ENCODE results near the gene ZNF580. TPM values are rescaled to one million over a fixed set of nuclear protein-coding genes. Genes with fewer than 3 reads are reported as not detected.

The ZNF580 gene
- total RNA-seq, 1 donor from 2014 or later = 79.8 TPM

- Mint-ChIP-seq H3K4me1 (ENCODE audit: unreplicated experiment) (peaks cover 2% of the 10 kb centered on the region), H3K36me3 (ENCODE audit: unreplicated experiment) (peaks cover 15% of the 10 kb centered on the region), H3K27ac (ENCODE audit: unreplicated experiment) (no peak overlapping the region), H3K9me3 (ENCODE audit: unreplicated experiment) (no peaks in the 10 kb centered on the region), H3K4me3 (ENCODE audit: unreplicated experiment) (no peak overlapping the region), H3K27me3 (ENCODE audit: unreplicated experiment) (no peaks in the 10 kb centered on the region)
- no peak for DNase-seq (ENCODE audit: extremely low spot score, unreplicated experiment)
- TF ChIP-seq CTCF (IDR thresholded peaks at IDR 0.05) = no peak
These were observed 51.0 kb downstream of the ZNF580 start for GRCh38 chr19:55691561-55692481.

- Mint-ChIP-seq H3K27ac (ENCODE audit: unreplicated experiment) (no peak overlapping the region), H3K36me3 (ENCODE audit: unreplicated experiment) (peaks cover 16% of the 10 kb centered on the region), H3K4me3 (ENCODE audit: unreplicated experiment) (no peak overlapping the region), H3K4me1 (ENCODE audit: unreplicated experiment) (no peaks in the 10 kb centered on the region), H3K9me3 (ENCODE audit: unreplicated experiment) (no peaks in the 10 kb centered on the region), H3K27me3 (ENCODE audit: unreplicated experiment) (no peaks in the 10 kb centered on the region)
- no peak for DNase-seq (ENCODE audit: extremely low spot score, unreplicated experiment)
- no peak for TF ChIP-seq CTCF (IDR thresholded peaks at IDR 0.05)
These were observed 51.9 kb downstream of the ZNF580 start for GRCh38 chr19:55692681-55693081.

Other genes starting within 250 kb of the ZNF580 start
- gene UBE2S, start 233.2 kb upstream of the ZNF580 start, total RNA-seq = 70.7 and 71.1 TPM in 2 replicates
- gene SHISA7, start 197.7 kb upstream of the ZNF580 start, total RNA-seq = not detected in 2 replicates
- 37.0 and 39.8 TPM in 2 replicates for gene ISOC2, start 179.4 kb upstream of the ZNF580 start, total RNA-seq
- gene C19orf85, start 176.3 kb upstream of the ZNF580 start, total RNA-seq = not detected in 2 replicates
- 10.4 and 11.6 TPM in 2 replicates for gene ZNF628, start 164.4 kb upstream of the ZNF580 start, total RNA-seq
- gene NAT14, start 155.8 kb upstream of the ZNF580 start, total RNA-seq = 54.2 and 58.2 TPM in 2 replicates
- 21.5 and 22.1 TPM in 2 replicates for gene SSC5D, start 152.6 kb upstream of the ZNF580 start, total RNA-seq
- not detected in 2 replicates for gene SBK2, start 103.9 kb upstream of the ZNF580 start, total RNA-seq
- not detected in 2 replicates for gene SBK3, start 95.5 kb upstream of the ZNF580 start, total RNA-seq
- 27.4 and 29.2 TPM in 2 replicates for gene ZNF579, start 60.2 kb upstream of the ZNF580 start, total RNA-seq
- 17.0 and 19.1 TPM in 2 replicates for gene FIZ1, start 41.5 kb upstream of the ZNF580 start, total RNA-seq
- gene ZNF524, start 40.7 kb upstream of the ZNF580 start, total RNA-seq = 15.5 and 15.6 TPM in 2 replicates
- 16.9 and 19.2 TPM in 2 replicates for gene ZNF865, start 35.4 kb upstream of the ZNF580 start, total RNA-seq
- gene ZNF784, start 16.4 kb upstream of the ZNF580 start, total RNA-seq = 9.2 and 9.6 TPM in 2 replicates
- gene ZNF581, start 2.6 kb downstream of the ZNF580 start, total RNA-seq = 29.6 and 33.8 TPM in 2 replicates
- 25.9 and 28.1 TPM in 2 replicates for gene CCDC106, start 7.2 kb downstream of the ZNF580 start, total RNA-seq
- gene U2AF2, start 14.0 kb downstream of the ZNF580 start, total RNA-seq = 174 and 189 TPM in 2 replicates
- gene EPN1, start 34.2 kb downstream of the ZNF580 start, total RNA-seq = 142 and 148 TPM in 2 replicates
- not detected in 2 replicates for gene NLRP9, start 97.4 kb downstream of the ZNF580 start, total RNA-seq
- not detected in 2 replicates for gene RFPL4A, start 118.1 kb downstream of the ZNF580 start, total RNA-seq
- gene RFPL4AL1, start 128.1 kb downstream of the ZNF580 start, total RNA-seq = not detected in 2 replicates
- not detected in 2 replicates for gene NLRP11, start 191.0 kb downstream of the ZNF580 start, total RNA-seq
- not detected in 2 replicates for gene NLRP4, start 195.5 kb downstream of the ZNF580 start, total RNA-seq